Lower lobe of right lung (tissue), 2 donors: Measurements from ENCODE around the gene DNAH11. TPM values are rescaled to one million over a fixed set of nuclear protein-coding genes. Genes with fewer than 3 reads are reported as not detected.

Experiments
- ATAC-seq, 2 donors: fragments of 200-7000 bp; cut with Tn5 transposase; one replicate each; pipeline ENCODE4 v1.9.1; 2020 to 2022; ENCODE audit warnings: mild to moderate bottlenecking in 2 of 2, moderate library complexity in 2 of 2
- DNase-seq: peaks from one replicate; pipeline ENCODE4 v3.0.0-alpha.2; 2020
- H3K27ac ChIP-seq: fragments of 200-600 bp; one replicate; pipeline ENCODE4 v1.8.0; 2022
- H3K27me3 ChIP-seq: fragments of 200-600 bp; one replicate; pipeline ENCODE4 v1.8.0; 2022; ENCODE audit warnings: low read depth
- H3K36me3 ChIP-seq: fragments of 200-600 bp; one replicate; pipeline ENCODE4 v1.8.0; 2022; ENCODE audit warnings: mild to moderate bottlenecking
- H3K4me1 ChIP-seq: fragments of 200-600 bp; one replicate; pipeline ENCODE4 v1.8.0; 2022
- H3K4me3 ChIP-seq: fragments of 200-600 bp; one replicate; pipeline ENCODE4 v1.8.0; 2022; ENCODE audit warnings: mild to moderate bottlenecking
- H3K9me3 ChIP-seq: fragments of 200-600 bp; one replicate; pipeline ENCODE4 v1.8.0; 2022
- CTCF ChIP-seq: fragments of 200-600 bp; IDR thresholded peaks from one replicate; pipeline ENCODE4 v1.8.0; 2022; ENCODE audit warnings: antibody characterized with exemption, mild to moderate bottlenecking
- intact Hi-C: fragments of 100-400 bp; cut with DNase I; formaldehyde crosslinking; loops from one replicate; pipeline ENCODE4 v1.11.0; 2022
- total RNA-seq: library from RNA; stranded (reverse); fragmentation: NEBNext Ultra II Directional; extraction: Animal tissue kit (Norgen Biotek cat#: 25700); gene quantifications from one replicate; pipeline ENCODE4 v1.2.1, GENCODE V29; 2021
- donor health status: DM: no; HTN: yes; CAD: no; lungs with severe emphysema.

The DNAH11 gene
- total RNA-seq, 1 donor from 2014 or later, result 8.9 TPM

GRCh38 chr7:21504021-21504420 lies 38.8 kb upstream of the DNAH11 start:
- Histone ChIP-seq H3K27me3 (no peaks in the 10 kb centered on the region), H3K4me1 (no peaks in the 10 kb centered on the region), H3K36me3 (no peaks in the 10 kb centered on the region), H3K9me3 (no peaks in the 10 kb centered on the region), H3K27ac (no peak overlapping the region), H3K4me3 (no peak overlapping the region)
- intact Hi-C loops, result no loop called here
- DNase-seq (no peak), ATAC-seq (peak in 1 of 2 donors; percentile 61)
- no peak for TF ChIP-seq CTCF

GRCh38 chr7:21507627-21508343 lies 35.1 kb upstream of the DNAH11 start:
- Histone ChIP-seq H3K36me3 (peaks cover 12% of the 10 kb centered on the region), H3K9me3 (no peaks in the 10 kb centered on the region), H3K4me3 (no peak overlapping the region), H3K27me3 (no peaks in the 10 kb centered on the region), H3K4me1 (no peaks in the 10 kb centered on the region), H3K27ac (no peak overlapping the region)
- DNase-seq (no peak), ATAC-seq (peak; percentile 55 to 77)
- TF ChIP-seq CTCF, result peak; percentile 75
- intact Hi-C loops, result no loop called here

GRCh38 chr7:21508538-21508937 lies 34.3 kb upstream of the DNAH11 start:
- Histone ChIP-seq H3K4me3 (no peak overlapping the region), H3K36me3 (peaks cover 12% of the 10 kb centered on the region), H3K27ac (no peak overlapping the region), H3K9me3 (no peaks in the 10 kb centered on the region), H3K4me1 (no peaks in the 10 kb centered on the region), H3K27me3 (no peaks in the 10 kb centered on the region)
- intact Hi-C loops, result no loop called here
- TF ChIP-seq CTCF, result no peak
- no peak for ATAC-seq
- no peak for DNase-seq

GRCh38 chr7:21514062-21514461 lies 28.8 kb upstream of the DNAH11 start:
- intact Hi-C loops, result no loop called here
- TF ChIP-seq CTCF, result no peak
- DNase-seq (no peak), ATAC-seq (no peak)
- Histone ChIP-seq H3K27ac (no peak overlapping the region), H3K27me3 (no peaks in the 10 kb centered on the region), H3K36me3 (peaks cover 12% of the 10 kb centered on the region), H3K4me3 (no peak overlapping the region), H3K9me3 (no peaks in the 10 kb centered on the region), H3K4me1 (no peaks in the 10 kb centered on the region)

- DNase-seq (no peak), ATAC-seq (no peak)
- H3K4me3 ChIP-seq, result no peak overlapping the region
- no peak overlapping the region for H3K27ac ChIP-seq
- H3K4me1 ChIP-seq, result no peaks in the 10 kb centered on the region
- H3K36me3 ChIP-seq, result no peaks in the 10 kb centered on the region
- H3K9me3 ChIP-seq, result peaks cover 4% of the 10 kb centered on the region
- intact Hi-C loops, result no loop called here
- TF ChIP-seq CTCF, result no peak
- H3K27me3 ChIP-seq, result no peaks in the 10 kb centered on the region
These were observed 18.2 kb upstream of the DNAH11 start for GRCh38 chr7:21524680-21525079.
